TTC549 (cell line): ENCODE measurements around the gene TNPO2.
A peak's percentile ranks its signal among the peaks of the same experiment; 100 is the strongest.
"Not testable (repeated sequence)": the region's sequence is repeated elsewhere in the genome, so short reads cannot be mapped to it uniquely, and the experiment has no call there.

Experiments used
- FAIRE-seq: peaks from 2 replicates; lab custom pipeline; 2012; peaks lifted over from hg19 to GRCh38; lab: Jason Lieb, UNC

Gene TNPO2

DNA sequence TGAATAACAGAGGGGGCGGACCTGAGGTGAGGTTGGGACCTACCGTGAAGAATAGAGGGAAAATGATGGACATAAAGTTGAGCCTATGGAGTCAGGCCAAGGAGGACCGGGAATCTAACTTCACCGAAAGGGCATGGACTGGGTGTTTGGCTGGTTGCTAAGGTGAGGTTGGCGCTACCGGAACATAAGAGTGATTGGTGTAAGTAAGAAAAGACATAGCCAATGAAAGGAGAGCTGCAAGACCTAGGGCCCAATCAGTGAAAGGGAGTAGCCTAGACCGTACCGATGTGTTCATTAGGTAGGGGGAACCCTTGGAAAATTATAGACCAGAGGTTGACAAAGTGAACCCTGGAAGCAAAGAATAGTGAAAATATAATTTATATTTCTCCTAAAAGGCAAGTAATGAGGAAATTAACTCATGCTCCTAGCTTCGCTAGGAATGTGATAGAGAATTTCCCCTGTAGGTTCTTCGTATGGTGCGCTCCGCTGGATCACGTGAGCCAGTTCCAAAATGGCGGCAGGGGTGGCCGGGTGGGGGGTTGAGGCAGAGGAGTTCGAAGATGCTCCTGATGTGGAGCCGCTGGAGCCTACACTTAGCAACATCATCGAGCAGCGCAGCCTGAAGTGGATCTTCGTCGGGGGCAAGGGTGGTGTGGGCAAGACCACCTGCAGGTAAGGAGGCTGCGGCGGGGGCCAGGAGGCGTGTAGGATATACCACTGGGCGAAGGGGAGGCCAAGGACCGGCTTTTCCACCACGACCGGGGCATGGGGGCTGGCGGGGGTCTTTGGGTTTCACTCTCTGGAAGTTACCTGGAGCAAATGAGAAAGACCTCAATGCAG is 13.5 kb upstream of the TNPO2 start, which contains the start of gene GET3:
Gene GET3, plus strand, starts transcription at position 503 of the 840 bp plus-strand sequence. Its CDS starts 9 bp downstream, at position 512.
- peak; percentile 99 for FAIRE-seq

DNA sequence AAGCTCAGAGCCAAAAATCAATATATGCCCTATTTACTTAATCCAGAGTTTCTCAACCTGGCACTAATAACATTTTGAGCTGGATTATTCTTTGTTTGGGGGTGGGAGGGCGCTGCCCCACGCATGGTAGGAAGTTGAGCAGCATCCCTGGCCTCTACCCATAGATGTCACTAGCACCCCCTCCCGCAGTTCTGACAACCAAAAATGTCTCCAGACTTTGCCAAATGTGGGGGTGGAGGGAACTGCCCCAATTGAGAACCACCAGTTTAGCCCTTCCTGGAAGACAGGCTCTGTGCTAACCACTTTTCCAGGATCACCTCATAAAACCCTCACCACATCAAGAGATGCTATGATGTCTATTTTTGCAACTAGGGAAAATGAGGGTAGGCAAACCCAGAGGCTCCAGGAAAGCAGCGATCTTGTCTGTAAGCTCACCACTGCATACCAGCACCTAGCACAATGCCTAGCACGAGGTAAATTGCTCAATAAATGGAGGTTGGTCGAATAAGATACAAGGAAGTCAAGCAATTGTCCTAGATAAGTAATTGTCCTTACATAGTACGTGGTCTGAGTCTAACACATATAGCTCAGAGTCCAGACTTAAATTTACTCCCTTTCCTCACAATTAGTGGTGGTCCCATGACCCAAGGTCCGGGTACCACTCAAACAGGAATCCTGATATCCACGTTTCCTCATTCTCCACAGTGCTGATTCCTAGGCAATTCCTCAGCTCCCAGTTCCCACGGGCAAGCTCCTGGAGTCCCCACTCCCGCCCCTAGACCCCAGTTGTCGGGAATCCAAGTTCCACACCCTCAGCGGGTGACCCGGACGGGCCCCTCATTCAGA is 9.9 kb upstream of the TNPO2 start:
- no peak for FAIRE-seq

DNA sequence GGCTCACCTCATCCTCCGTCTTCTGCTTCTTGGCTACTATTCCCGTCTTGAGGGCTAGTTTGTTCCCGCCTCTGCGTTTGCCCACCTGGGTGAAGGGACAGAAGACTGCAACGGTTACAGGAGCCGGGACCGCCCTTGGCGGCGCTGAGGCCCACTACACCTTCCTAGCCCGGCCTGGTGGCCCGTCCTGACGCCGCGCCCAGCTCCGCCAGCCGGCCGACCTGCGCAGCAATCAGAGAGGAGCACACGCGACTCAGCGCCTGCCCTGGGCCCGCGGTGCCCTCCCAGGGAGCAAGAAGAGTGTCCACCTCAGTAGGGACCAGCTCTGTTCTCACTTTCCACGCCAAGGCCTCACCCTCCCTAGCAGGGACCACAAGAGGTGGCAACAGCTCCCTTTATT is 7.6 kb upstream of the TNPO2 start:
- FAIRE-seq, result no peak

DNA sequence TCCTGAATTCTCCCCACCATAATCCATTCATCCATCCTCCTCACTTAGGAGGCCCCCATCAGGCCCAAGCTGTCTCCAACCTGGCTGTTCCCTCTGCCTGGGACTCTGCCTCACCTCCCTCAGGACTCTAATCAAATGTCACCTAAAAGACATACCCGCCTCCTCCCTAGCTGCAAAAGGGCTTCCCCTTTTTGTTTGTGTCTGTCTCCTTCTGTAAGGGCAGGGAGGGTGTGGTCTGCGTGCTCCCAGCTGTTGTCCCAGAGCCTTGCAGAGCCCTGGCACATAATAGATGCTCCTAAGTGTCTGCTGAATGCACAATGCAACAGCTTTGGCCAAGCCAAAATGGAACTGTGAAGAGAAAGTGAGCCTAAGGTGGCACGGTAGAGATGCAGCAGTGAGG is 6.3 kb upstream of the TNPO2 start:
- no peak for FAIRE-seq

DNA sequence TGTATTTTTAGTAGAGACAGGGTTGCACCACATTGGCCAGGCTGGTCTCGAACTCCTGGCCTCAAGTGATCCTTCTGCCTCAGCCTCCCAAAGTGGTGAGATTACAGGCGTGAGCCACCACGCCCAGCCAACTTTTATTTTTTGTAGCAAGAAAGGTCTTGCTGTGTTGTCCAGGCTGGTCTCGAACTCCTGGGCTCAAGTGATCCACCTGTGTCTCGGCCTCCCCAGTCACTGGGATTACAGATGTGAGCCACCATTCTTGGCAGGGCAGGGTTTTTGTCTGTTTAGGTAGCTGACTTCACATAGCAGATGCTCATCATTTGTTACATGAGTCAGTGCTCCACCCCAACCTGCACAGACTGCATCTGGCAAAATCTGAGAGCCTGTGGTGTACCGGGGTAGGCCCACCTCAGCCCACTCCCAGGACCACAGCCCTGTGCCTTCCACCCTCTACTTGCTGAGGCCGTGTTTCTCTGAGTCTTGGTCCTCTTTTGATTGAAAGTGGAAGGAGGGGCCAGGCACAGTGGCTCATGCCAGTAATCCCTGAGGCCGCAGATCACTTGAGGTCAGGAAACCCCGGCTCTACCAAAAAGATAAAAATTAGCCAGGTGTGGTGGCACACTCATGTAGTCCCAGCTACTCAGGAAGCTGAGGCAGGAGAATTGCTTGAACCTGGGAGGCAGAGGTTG is 4.2 kb upstream of the TNPO2 start:
- FAIRE-seq, result no peak

DNA sequence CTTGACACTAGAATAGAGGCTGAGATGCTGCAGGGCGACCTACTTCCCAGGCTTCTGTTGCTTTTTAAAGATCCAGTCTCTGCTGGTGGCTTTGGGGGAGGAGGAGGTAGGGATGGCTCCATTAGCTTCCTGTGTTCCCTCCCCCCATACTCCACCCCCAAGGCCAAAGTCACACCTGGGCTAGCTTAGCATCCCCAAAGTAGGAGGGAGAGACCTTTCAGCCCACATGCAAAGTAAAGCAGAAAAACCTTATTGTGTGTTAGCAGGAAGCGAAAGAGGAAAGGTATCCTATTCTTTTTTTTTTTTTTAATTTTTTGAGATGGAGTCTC is 3.2 kb upstream of the TNPO2 start:
- no peak for FAIRE-seq

DNA sequence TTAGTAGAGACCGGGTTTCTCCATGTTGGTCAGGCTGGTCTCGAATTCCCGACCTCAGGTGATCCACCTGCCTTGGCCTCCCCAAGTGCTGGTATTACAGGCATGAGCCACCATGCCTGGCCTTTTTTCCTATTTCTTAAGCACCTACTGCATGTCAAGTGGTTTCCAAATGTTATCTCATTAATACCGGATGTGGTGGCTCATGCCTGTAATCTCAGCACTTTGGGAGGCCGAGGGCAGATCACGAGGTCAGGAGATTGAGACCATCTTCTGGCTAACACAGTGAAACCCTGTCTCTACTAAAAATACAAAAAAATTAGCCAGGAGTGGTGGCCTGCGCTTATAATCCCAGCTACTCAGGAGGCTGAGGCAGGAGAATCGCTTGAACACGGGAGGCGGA is 1.9 kb upstream of the TNPO2 start:
- not testable (repeated sequence) for FAIRE-seq

- FAIRE-seq, result no peak
Measured at GRCh38 chr19:12723381-12723640, 421 bp downstream of the TNPO2 start.

DNA sequence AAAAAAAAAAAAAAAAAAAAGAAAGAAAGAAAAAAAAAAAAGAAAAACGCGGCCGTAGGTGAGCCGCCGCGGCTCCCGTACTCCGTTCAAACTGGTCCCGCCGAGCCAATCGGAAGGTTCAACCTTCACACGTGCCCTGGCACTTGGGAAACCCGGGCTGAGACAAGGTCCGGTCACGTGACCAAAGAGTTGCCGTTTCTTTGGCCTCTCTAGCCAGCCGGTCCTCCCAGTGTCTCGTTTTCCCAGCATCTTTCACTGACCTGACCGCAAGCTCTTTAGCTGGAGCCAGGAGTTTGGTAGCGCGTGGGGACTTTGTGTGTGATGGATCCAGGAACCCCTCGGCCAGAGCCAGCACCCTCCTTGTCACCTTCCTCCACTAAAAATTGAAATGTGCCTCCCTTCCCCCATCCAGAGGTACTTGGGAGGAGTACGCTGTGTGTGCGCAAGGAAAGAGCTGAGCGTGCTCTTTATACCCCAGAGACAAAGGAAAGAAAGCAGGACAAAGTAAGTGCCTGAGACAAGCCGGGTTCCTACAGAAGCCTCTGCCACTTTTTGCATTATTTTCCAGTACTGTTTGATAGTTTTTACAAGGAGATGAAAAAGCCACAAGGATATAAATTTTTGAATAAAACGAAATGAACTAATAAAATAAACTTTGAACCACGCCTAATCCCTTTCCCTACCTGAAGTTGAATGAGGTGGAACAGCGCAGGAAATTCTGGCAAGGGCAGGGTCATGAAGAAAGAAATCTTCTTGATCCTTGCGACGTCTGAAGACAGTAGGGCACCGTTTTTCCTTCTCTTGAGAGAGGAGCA is 959 bp downstream of the TNPO2 start:
- peak; percentile 90 for FAIRE-seq

DNA sequence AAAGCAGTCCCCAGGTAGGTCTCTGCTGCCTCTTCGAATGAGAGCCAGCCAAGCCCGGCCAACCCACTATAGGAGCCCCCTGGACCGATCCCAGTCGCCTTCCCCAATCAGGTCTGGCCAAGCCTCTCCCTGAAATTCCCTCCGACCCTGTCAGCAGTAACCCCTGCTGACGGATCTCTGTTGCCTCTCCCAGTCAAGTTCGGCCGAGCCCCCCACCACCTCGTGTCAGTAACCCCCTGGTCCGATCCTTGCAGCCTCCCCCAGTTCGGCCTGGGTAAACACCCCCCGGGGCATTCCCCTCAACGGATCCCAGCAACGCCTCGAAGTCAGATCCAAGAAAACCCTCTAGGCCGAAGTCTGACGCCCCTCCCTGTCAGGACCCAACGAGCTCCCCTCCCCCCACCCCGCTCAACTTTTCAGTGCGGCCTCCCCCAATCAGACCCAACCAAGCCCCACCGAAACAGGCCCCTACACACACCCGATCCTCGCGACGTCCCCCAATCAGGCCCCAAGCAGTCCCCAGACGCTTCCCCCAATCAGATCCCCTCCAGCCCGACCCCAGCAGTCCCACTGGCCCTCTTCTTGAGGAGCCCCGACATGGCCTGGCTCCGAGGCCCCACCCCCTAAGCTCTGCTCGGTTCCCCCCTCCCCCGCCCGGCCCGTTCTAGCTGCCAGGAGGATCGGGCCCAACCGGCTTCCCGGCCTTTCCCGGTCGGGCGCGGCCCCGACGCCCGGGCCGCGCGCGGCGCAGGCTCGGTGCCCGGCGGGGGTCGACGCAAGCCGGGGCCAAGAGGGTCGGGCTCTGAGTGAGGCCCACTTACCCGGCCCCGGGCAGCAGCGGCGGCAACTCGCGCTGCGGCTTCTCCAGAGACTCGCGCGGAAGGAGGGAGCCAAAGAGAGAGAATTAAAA is 1.8 kb downstream of the TNPO2 start:
- FAIRE-seq, result no peak

GRCh38 chr19:12720851-12721655 is 2.7 kb downstream of the TNPO2 start:
- no peak for FAIRE-seq

- no peak for FAIRE-seq
Measured at GRCh38 chr19:12720296-12720695, 3.4 kb downstream of the TNPO2 start.

GRCh38 chr19:12715929-12716328 is 7.8 kb downstream of the TNPO2 start:
- no peak for FAIRE-seq

GRCh38 chr19:12715102-12715501 is 8.6 kb downstream of the TNPO2 start:
- no peak for FAIRE-seq

DNA sequence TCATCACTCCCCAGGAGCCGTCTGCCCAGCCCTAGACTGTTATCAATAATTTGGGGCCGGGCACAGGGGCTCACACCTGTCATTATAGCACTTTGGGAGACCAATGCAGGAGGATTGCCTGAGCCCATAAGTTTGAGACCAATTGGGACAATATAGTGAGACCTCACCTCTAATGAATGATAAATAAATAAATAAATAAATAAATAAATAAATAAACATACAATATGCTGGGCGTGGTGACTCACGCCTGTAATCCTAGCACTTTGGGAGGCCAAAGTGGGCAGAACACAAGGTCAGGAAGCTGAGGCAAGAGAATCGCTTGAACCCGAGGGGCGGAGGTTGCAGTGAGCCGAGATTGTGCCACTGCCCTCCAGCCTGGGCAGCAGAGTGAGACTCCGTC is 10.4 kb downstream of the TNPO2 start:
- not testable (repeated sequence) for FAIRE-seq

- FAIRE-seq, result not testable (repeated sequence)
Measured at GRCh38 chr19:12712077-12712476, 11.7 kb downstream of the TNPO2 start.

- no peak for FAIRE-seq
Measured at GRCh38 chr19:12711187-12711586, 12.5 kb downstream of the TNPO2 start.

DNA sequence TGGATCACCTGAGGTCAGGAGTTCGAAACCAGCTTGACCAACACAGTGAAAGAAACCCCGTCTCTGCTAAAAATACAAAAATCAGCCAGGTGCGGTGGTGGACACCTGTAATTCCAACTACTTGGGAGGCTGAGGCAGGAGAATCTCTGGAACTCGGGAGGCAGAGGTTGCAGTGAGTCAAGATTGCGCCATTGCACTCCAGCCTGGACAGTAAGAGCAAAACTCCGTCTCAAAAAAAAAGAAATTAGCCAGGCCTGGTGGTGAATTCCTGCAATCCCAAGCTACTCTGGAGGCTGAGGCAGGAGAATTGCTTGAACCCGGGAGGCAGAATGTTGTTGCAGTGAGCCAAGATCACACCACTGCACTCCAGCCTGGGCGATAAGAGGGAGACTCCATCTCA is 15.1 kb downstream of the TNPO2 start:
- no peak for FAIRE-seq

GRCh38 chr19:12706332-12706718 is 17.4 kb downstream of the TNPO2 start:
- no peak for FAIRE-seq

DNA sequence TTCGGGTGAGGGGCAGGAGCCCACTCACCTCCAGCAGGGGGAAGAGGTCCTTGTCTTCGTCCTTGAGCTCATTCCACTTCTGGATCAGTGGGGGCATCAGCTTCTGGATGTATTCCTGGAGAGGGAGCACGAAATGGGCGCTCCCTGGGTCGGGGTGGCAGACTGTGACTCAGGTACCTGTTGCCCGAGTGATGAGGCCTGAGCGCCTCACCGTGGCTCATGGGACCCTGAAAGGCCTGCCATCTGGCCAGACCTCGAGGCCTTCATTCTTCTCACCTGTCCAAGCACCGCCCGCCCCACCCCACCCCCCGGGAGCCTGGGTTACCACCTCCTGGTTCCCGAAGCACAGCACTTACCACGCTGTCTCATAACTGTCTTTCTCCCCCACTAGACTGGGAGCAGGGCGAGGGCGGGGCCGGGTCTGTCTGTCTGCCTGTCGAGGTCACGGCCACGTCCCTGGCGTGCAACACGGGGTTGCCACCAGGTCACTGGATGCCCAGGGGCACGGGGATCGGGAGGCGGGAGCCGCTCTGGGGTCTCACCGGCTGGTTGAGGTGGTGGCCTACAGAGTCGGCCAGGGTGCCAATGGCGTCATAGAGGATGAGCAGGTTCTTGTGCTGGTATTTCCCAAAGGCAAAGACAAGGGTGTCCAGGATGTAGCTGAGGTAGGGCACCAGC is 17.9 kb downstream of the TNPO2 start:
- no peak for FAIRE-seq
